ENCODE data around the gene BRCA2. TPM values are rescaled to one million over a fixed set of nuclear protein-coding genes. Genes with fewer than 3 reads are reported as not detected.

The BRCA2 gene
- total RNA-seq, 1 donor from 2014 or later = 2.4 TPM

- Histone ChIP-seq H3K9me3 (no peaks in the 10 kb centered on the region), H3K4me1 (peaks cover 14% of the 10 kb centered on the region), H3K27me3 (ENCODE audit: low read depth) (no peaks in the 10 kb centered on the region), H3K36me3 (no peaks in the 10 kb centered on the region), H3K27ac (peak overlapping the region; percentile 58), H3K4me3 (peak overlapping the region; percentile 39)
- peak; percentile 74 to 81 for ATAC-seq
- peak; percentile 79 for TF ChIP-seq CTCF (IDR thresholded peaks at IDR 0.05)
- intact Hi-C loops (cut with DNase I) = loop anchor here (10.0 kb wide), 1 partner anchor 395 kb away; no protein-coding TSS in a partner anchor
- DNase-seq = no peak
These were observed 5.1 kb upstream of the BRCA2 start for GRCh38 chr13:32310134-32310706.

- Histone ChIP-seq H3K4me1 (peaks cover 14% of the 10 kb centered on the region), H3K9me3 (no peaks in the 10 kb centered on the region), H3K4me3 (no peak overlapping the region), H3K27me3 (ENCODE audit: low read depth) (no peaks in the 10 kb centered on the region), H3K27ac (no peak overlapping the region), H3K36me3 (no peaks in the 10 kb centered on the region)
- intact Hi-C loops (cut with DNase I) = loop anchor here (10.0 kb wide), 1 partner anchor 397 kb away; no protein-coding TSS in a partner anchor
- TF ChIP-seq CTCF (IDR thresholded peaks at IDR 0.05) = no peak
- no peak for DNase-seq
- no peak for ATAC-seq
These were observed 4.0 kb upstream of the BRCA2 start for GRCh38 chr13:32311188-32311897.

- TF ChIP-seq CTCF (IDR thresholded peaks at IDR 0.05) = no peak
- intact Hi-C loops (cut with DNase I) = loop anchor here (10.0 kb wide), 1 partner anchor 400 kb away; no protein-coding TSS in a partner anchor
- Histone ChIP-seq H3K27ac (peak overlapping the region; percentile 97), H3K4me1 (peaks cover 9% of the 10 kb centered on the region), H3K27me3 (ENCODE audit: low read depth) (no peaks in the 10 kb centered on the region), H3K9me3 (no peaks in the 10 kb centered on the region), H3K36me3 (no peaks in the 10 kb centered on the region), H3K4me3 (peak overlapping the region; percentile 91)
- DNase-seq (peak; percentile 85), ATAC-seq (peak; percentile 78 to 79)
These were observed 754 bp upstream of the BRCA2 start for GRCh38 chr13:32314271-32315237.

GRCh38 chr13:32316028-32316339 lies 676 bp downstream of the BRCA2 start:
- Histone ChIP-seq H3K27me3 (ENCODE audit: low read depth) (no peaks in the 10 kb centered on the region), H3K9me3 (no peaks in the 10 kb centered on the region), H3K27ac (peak overlapping the region; percentile 97), H3K4me1 (no peaks in the 10 kb centered on the region), H3K36me3 (no peaks in the 10 kb centered on the region), H3K4me3 (peak overlapping the region; percentile 91)
- no peak for DNase-seq
- TF ChIP-seq CTCF (IDR thresholded peaks at IDR 0.05) = no peak
- intact Hi-C loops (cut with DNase I) = loop anchor here (10.0 kb wide), 1 partner anchor 401 kb away; no protein-coding TSS in a partner anchor
- ATAC-seq = no peak

GRCh38 chr13:32316501-32316900 lies 1.2 kb downstream of the BRCA2 start:
- no peaks in the 10 kb centered on the region for H3K4me1 ChIP-seq
- ATAC-seq (no peak), DNase-seq (no peak)
- peak overlapping the region; percentile 91 for H3K4me3 ChIP-seq
- no peaks in the 10 kb centered on the region for H3K27me3 ChIP-seq (ENCODE audit: low read depth)
- no peaks in the 10 kb centered on the region for H3K9me3 ChIP-seq
- intact Hi-C loops (cut with DNase I) = loop anchor here (10.0 kb wide), 1 partner anchor 402 kb away; no protein-coding TSS in a partner anchor
- TF ChIP-seq CTCF (IDR thresholded peaks at IDR 0.05) = no peak
- peak overlapping the region; percentile 97 for H3K27ac ChIP-seq
- no peaks in the 10 kb centered on the region for H3K36me3 ChIP-seq
